ENCODE measurements around the gene SH3RF3. TPM values are rescaled to one million over a fixed set of nuclear protein-coding genes. Genes with fewer than 3 reads are reported as not detected.

The SH3RF3 gene
- total RNA-seq, 1 experiment from 2014 or later, result 0.98 TPM

DNA sequence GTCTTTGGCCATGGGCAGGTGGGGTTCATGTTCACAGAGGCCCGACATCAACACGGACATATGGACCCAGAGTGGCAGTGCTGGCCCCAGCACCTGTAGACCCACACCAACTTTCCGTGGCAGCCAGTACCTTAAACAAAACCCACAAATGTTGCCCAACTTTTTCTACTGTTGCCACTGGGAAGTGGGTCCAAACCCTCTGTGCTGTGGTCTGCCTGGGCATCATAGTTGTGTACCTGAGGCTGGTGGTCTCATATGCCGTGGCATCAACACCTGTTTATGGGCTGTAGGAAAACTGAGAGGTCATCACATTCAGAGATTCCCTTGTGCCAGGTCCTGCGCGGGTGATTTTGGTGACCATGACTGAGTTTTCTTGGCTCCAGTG is 79.9 kb downstream of the SH3RF3 start:
- H3K27me3 Mint-ChIP-seq (ENCODE audit: insufficient read depth, unreplicated experiment), result peaks cover 11% of the 10 kb centered on the region
- no peaks in the 10 kb centered on the region for H3K36me3 Mint-ChIP-seq (ENCODE audit: insufficient read depth, unreplicated experiment)
- H3K27ac Mint-ChIP-seq (ENCODE audit: unreplicated experiment), result no peak overlapping the region
- ChIA-PET CTCF (no interaction called here), POLR2A (no interaction called here)
- H3K9me3 Mint-ChIP-seq (ENCODE audit: unreplicated experiment), result no peaks in the 10 kb centered on the region
- DNase-seq, result no peak
- Histone ChIP-seq H3K4me3 (ENCODE audit: low read depth, low read length) (no peak overlapping the region), H3K9me3 (no peaks in the 10 kb centered on the region), H3K27me3 (replicated peaks; ENCODE audit: control insufficient read depth, insufficient read depth, low read length) (no peaks in the 10 kb centered on the region), H3K36me3 (ENCODE audit: control insufficient read depth, insufficient read depth, low read length) (no peaks in the 10 kb centered on the region), H3K4me1 (peaks cover 8% of the 10 kb centered on the region)
- intact Hi-C loops (cut with micrococcal nuclease; ENCODE audit: unreplicated experiment), result loop anchor here (1.0 kb wide), 2 partner anchors 81 to 281 kb away; no protein-coding TSS in a partner anchor
- BruUV-seq (replicated peaks), result no TSS peak
- TF ChIP-seq, protein P1, sequence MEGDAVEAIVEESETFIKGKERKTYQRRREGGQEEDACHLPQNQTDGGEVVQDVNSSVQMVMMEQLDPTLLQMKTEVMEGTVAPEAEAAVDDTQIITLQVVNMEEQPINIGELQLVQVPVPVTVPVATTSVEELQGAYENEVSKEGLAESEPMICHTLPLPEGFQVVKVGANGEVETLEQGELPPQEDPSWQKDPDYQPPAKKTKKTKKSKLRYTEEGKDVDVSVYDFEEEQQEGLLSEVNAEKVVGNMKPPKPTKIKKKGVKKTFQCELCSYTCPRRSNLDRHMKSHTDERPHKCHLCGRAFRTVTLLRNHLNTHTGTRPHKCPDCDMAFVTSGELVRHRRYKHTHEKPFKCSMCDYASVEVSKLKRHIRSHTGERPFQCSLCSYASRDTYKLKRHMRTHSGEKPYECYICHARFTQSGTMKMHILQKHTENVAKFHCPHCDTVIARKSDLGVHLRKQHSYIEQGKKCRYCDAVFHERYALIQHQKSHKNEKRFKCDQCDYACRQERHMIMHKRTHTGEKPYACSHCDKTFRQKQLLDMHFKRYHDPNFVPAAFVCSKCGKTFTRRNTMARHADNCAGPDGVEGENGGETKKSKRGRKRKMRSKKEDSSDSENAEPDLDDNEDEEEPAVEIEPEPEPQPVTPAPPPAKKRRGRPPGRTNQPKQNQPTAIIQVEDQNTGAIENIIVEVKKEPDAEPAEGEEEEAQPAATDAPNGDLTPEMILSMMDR (IDR thresholded peaks at IDR 0.05; ENCODE audit: insufficient read depth in 1 of 2, low read depth in 1 of 2, low read length in 1 of 2, severe bottlenecking in 1 of 2, unreplicated experiment in 1 of 2), result no peak
- no peak overlapping the region for H3K4me3 Mint-ChIP-seq (ENCODE audit: unreplicated experiment)
- peaks cover 7% of the 10 kb centered on the region for H3K4me1 Mint-ChIP-seq (ENCODE audit: low read depth, unreplicated experiment)

DNA sequence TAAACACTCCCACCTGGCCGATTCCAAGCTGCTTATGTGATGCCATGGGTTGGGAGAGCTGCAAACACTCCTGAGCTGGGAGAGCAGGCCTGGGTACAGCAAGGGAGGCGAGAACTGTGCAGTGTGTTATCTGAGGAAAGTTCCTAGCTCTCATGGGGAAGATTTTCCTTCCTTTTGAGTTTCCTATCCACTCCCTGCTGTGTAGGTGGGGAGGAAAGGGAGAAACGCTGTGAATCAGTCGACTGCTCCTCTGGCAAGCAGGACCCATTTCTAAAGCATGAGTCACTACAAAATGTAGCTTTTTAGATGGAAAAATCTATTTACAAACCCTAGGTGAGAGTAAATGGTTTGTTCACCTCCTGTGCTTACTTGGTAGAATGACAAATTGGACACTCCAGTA is 80.4 kb downstream of the SH3RF3 start:
- TF ChIP-seq, protein P1 (IDR thresholded peaks at IDR 0.05; ENCODE audit: insufficient read depth in 1 of 2, low read depth in 1 of 2, low read length in 1 of 2, severe bottlenecking in 1 of 2, unreplicated experiment in 1 of 2), result no peak
- H3K9me3 Mint-ChIP-seq (ENCODE audit: unreplicated experiment), result no peaks in the 10 kb centered on the region
- DNase-seq, result no peak
- no peak overlapping the region for H3K27ac Mint-ChIP-seq (ENCODE audit: unreplicated experiment)
- BruUV-seq (replicated peaks), result no TSS peak
- intact Hi-C loops (cut with micrococcal nuclease; ENCODE audit: unreplicated experiment), result no loop called here
- Histone ChIP-seq H3K4me1 (peaks cover 3% of the 10 kb centered on the region), H3K36me3 (ENCODE audit: control insufficient read depth, insufficient read depth, low read length) (no peaks in the 10 kb centered on the region), H3K4me3 (ENCODE audit: low read depth, low read length) (no peak overlapping the region), H3K9me3 (no peaks in the 10 kb centered on the region), H3K27me3 (replicated peaks; ENCODE audit: control insufficient read depth, insufficient read depth, low read length) (no peaks in the 10 kb centered on the region)
- no peaks in the 10 kb centered on the region for H3K36me3 Mint-ChIP-seq (ENCODE audit: insufficient read depth, unreplicated experiment)
- H3K4me1 Mint-ChIP-seq (ENCODE audit: low read depth, unreplicated experiment), result peaks cover 3% of the 10 kb centered on the region
- ChIA-PET POLR2A (no interaction called here), CTCF (no interaction called here)
- H3K4me3 Mint-ChIP-seq (ENCODE audit: unreplicated experiment), result no peak overlapping the region
- peaks cover 11% of the 10 kb centered on the region for H3K27me3 Mint-ChIP-seq (ENCODE audit: insufficient read depth, unreplicated experiment)

DNA sequence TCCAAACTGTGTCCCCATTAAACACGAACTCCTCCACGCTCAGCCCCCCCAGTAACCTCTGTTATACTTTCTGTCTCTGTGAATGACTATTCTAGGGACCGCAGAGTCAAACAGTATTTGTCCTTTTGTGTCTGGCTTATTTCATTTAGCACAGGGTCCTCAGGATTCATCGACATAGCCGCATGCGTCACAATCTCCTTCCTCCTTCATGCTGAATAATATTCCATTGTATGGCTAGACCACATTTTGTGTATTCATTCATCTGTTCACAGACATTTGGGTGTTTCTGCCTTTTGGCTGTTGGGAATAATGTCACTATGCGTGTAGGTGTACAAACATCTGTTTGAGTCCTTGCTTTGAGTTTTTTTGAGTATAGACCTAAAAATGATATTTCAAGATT is 80.9 kb downstream of the SH3RF3 start:
- no TSS peak for BruUV-seq (replicated peaks)
- Histone ChIP-seq H3K4me1 (no peaks in the 10 kb centered on the region), H3K27me3 (replicated peaks; ENCODE audit: control insufficient read depth, insufficient read depth, low read length) (no peaks in the 10 kb centered on the region), H3K4me3 (ENCODE audit: low read depth, low read length) (no peak overlapping the region), H3K9me3 (no peaks in the 10 kb centered on the region), H3K36me3 (ENCODE audit: control insufficient read depth, insufficient read depth, low read length) (no peaks in the 10 kb centered on the region)
- Mint-ChIP-seq H3K4me3 (ENCODE audit: unreplicated experiment) (no peak overlapping the region), H3K27me3 (ENCODE audit: insufficient read depth, unreplicated experiment) (peaks cover 11% of the 10 kb centered on the region), H3K9me3 (ENCODE audit: unreplicated experiment) (no peaks in the 10 kb centered on the region), H3K36me3 (ENCODE audit: insufficient read depth, unreplicated experiment) (no peaks in the 10 kb centered on the region), H3K27ac (ENCODE audit: unreplicated experiment) (no peak overlapping the region), H3K4me1 (ENCODE audit: low read depth, unreplicated experiment) (no peaks in the 10 kb centered on the region)
- DNase-seq, result no peak
- ChIA-PET CTCF (no interaction called here), POLR2A (no interaction called here)
- intact Hi-C loops (cut with micrococcal nuclease; ENCODE audit: unreplicated experiment), result no loop called here
- TF ChIP-seq, protein P1 (IDR thresholded peaks at IDR 0.05; ENCODE audit: insufficient read depth in 1 of 2, low read depth in 1 of 2, low read length in 1 of 2, severe bottlenecking in 1 of 2, unreplicated experiment in 1 of 2), result no peak

Measured in Caco-2 (cell line).